Suppressor macrophage treated with lipopolysaccharide for 1 hour (primary cell): ENCODE data around the gene SCYL1.

ENCODE experiments used
- DNase-seq, 3 donors: peaks; one replicate each; pipeline ENCODE4 v3.0.0-alpha.2; 2020 to 2022

The SCYL1 gene

DNA sequence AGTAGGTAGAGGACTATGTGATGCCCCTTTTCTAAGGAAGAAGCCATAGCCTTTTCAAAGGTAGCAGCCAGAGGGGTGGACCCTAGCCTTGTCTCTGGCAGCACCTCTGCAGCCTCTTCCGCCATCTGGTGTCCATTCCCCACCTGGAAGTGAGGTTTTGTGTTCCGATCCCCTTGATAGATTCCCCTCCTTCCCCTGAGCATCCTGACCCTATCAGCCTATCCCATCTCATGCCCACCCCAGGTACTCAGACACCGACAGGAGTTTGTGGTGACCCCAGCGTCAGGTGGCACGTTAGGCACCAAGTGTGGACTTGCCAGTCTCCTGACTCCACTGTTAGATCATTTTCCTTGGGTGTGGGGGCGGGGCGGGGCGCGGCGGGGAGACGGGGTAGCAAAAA lies 47.1 kb downstream of the SCYL1 start:
- no peak for DNase-seq

DNA sequence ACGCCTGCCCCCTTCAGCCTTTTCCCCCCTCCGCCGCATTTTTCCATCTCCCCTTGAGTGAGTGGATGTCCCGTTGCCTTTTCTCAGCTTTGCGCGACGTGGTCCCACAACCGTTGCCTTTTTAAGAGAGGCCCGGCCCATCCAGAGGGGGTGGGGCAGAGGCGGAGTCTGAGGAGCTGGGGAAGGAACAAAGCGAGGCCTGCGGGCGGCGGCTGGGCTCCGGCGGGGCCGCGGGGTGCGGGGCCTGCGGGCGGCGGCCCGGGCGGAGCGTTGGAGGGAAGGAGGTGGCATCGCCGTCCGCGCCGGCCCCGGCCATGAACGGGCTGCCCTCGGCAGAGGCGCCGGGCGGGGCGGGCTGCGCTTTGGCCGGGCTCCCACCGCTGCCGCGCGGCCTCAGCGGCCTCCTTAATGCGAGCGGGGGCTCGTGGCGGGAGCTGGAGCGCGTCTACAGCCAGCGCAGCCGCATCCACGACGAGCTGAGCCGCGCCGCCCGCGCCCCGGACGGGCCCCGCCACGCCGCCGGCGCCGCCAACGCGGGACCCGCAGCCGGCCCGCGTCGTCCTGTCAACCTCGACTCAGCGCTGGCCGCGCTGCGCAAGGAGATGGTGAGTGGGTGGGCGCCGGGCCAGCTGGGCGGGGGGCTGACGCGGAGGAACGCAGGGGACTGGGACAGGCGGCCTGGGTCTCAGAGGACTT lies 47.6 kb downstream of the SCYL1 start, which contains the start of gene FAM89B:
TSS of gene FAM89B (plus strand) at position 183 of the 696 bp plus-strand sequence. CDS start at position 315, 132 bp downstream.
- DNase-seq: peak; percentile 90 to 95 (median 92)

DNA sequence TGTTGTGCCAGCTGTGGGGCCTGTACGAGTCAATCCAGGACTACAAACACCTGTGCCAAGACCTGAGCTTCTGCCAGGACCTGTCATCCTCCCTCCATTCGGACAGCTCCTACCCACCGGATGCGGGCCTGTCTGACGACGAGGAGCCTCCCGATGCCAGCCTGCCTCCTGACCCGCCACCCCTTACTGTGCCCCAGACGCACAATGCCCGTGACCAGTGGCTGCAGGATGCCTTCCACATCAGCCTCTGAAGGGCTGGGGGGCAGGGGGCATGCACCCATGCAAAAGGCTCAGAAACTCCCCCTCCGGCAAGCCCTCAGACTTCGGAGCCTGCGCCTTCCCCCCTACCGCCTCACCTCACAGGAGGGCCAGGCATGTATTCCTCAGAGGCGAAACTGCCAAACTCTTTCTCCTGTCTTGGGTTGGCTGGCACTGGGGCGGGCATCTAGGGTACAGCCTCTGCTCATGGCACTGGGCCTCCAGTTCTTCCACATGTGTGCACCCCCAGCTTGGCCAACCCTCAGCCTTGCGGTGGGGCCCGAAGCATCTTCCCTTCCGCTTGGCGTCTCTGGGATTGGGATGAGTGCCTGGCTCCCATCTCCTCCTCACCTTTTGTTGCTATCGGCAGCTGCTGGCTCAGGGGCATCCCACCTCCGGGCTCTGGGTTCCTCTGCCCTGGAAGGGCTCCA lies 48.7 kb downstream of the SCYL1 start:
- no peak for DNase-seq

DNA sequence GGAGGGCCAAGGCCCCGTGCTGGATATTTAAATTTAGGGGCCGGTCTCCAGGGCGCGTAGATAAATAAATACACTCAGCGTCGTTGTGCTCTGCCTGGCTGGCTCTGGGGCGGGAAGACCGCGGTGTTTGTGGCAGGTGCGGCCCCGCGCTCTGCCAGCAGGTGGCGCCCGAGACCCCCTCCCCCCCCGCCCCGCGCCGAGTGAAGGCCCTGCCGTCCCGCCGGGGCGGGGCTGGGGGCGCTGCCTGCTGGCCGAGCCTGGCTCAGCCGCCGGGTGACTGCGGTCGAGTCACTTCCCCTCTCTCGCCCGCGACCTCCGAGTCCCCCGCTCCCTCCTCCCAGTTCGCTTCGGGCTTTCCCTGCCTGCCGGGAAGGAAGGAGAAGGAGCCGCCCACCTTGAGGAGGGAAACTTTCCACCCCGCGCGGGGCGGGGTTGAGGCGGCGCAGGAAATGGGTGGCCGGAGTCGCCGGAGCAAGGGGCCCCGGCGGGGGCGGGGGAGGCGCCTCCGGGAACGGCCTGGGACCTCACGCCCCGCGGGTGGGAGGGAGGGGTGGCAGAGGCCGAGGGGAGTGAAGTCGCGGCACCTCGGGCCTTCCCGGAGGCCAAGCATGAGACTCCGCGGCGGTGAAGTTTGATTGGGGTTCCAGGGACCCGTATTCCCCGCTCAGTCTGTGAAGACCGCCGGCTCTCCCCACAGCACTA lies 49.4 kb downstream of the SCYL1 start:
- peak; percentile 99 to 100 (median 99) for DNase-seq

DNA sequence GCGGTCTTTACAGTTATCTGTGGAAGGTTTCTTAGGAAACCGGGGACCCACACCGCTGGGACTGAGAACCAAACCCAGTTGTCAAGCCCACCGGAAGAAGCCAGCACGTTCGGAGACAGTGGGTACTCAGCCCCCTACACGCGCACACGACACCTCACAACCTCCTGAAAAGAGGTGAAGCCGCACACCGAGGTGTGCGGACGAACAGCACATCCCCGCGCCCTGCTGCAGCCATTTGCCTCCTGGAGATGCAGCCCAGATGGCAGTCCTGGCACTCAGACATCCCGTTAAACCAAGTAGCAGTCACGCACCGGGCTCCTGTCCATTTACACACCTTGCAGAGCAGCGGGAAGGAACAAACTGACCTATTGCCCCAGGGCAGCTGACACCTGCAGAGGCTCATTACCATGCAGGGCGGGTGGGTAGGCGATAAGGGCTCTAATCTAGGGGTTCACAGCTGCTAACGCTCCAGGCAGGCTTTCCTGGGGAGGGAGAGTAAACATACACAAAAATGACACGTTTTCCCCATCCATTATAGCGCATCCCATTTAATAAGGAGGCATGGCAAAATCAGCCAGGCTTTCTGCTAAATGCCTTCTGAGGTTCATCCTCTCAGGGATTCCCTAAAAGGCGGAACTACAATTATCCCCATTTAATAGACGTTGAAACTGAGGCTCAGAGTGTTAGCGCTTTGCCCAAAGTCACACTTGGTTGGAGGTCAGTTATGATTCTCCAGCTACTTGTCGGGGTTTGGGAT lies 50.1 kb downstream of the SCYL1 start:
- no peak for DNase-seq

DNA sequence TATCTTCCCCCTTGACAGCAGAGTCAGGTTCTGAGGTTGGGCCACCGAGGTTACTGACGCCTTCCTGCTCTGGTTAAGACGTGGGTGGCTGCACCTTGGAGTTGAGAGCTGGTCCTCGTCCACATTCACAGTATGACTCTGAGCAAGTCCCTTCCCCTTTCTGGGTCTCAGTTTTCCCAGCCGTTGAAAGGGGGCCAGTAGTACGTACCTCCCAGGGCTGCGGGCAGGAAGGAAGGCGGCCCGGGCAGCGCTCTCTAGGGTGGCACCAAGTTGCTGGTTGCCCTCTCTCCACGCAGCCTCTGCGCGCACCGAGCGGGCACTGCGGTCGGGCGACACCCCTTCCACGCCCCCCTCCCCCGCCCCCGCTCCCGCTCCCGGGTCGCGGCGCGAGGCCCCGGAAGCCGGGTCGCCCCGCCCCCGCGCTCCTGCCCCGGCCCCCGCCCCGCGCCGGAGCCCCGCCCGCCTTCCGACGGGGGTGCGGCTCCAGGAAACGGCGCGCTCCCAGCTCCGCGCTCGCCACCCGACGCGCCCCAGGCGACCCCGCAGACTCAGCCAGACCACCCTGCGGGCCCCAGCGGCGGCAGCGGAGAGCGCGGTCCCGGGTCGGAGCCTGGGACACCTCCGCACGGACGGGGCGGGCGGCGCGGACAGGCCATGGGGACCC lies 50.8 kb downstream of the SCYL1 start, which contains the start of gene EHBP1L1:
TSS of gene EHBP1L1 (plus strand) at position 486 of the 664 bp plus-strand sequence. CDS start 250 bp downstream, outside the sequence.
- peak; percentile 83 to 95 (median 85) for DNase-seq

DNA sequence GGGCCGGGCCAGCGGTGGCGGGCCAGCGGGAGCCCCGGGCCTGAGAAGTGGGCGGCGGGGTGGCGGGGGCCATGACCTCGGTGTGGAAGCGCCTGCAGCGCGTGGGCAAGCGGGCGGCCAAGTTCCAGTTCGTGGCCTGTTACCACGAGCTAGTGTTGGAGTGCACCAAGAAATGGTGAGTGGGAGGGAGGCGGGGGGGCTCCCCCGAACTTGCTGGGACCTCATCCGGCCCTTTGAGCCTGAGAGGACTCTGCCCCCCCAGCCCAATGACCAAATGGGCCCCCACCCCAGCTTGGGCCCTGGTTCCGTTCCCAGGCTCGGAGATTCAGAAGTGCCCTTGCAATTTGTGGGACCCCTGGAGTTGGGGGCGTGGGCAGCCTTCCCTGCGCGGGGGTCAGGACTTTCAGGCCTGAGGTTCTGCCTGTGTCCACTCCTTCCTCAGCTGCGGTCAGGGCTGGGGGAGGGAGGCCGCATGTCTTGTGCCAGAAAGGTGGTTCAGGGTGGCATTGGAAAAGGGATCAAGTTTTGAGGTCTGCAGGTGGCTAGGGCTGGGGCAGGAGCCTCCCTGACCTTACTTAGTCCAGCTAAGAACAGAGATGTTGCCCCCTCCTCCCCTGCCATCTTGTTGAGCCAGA lies 51.5 kb downstream of the SCYL1 start:
- peak; percentile 62 to 74 (median 65) for DNase-seq

DNA sequence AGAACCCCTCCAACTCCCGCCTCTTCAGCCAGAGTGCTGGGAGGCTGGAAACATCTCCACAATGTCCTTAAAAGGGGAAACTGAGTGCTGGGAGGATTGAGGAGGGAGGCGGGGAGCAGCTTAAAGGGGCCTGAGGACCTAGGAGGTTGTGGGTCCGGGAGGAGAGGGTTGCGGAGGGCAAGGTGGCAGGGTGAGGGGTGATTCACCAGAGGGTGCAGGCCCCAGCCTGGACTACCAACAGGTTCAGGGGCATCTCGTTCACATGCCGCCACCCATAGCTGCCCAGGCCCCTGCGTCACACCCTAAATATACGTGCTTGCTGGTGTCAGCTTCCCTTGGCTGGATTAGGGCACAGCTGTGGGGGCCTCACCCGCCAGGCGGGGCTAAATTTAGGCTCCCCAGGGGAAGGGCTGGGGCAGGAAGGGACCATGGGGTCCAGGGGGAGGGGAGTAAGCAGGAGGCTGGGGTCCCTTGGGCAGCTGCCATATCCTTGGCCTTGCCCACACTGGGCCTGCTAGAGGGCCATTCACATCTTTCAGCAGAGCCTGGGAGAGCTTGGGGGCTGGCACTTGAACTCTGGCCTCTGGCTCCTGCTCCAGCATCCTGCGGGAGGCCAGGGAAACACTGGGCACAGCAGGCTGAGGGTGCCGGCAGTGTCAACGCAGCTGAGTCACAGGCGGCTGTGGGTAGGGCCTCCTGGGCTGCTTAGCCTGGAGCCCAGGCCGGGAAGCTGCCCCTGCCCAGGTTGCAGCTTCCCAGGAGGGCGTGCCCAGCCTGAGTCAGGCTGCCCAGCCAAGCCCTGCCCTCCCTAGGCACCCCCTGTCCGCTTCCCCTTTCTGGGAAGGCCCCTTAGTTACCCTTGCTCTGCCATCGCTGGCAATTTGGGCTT lies 52.2 kb downstream of the SCYL1 start:
- DNase-seq: peak; percentile 96 to 98 (median 97)

DNA sequence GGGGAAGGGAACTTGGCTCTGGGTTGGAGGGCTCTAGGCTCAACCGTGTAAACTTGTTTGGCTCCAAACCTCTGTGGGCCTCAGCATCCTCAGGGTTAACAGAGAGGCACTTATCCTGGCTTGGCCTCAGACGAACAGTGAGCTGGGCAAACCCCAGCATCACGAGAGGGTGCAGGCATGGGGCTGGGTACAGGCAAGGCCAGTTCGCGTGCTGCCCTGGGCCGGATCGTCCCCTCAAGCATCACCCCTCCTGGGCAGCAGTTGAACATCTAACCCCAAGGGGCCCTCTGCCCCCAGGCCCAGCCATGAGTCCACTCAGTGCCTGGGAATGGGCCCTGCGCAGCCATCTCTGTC lies 52.9 kb downstream of the SCYL1 start:
- no peak for DNase-seq

DNA sequence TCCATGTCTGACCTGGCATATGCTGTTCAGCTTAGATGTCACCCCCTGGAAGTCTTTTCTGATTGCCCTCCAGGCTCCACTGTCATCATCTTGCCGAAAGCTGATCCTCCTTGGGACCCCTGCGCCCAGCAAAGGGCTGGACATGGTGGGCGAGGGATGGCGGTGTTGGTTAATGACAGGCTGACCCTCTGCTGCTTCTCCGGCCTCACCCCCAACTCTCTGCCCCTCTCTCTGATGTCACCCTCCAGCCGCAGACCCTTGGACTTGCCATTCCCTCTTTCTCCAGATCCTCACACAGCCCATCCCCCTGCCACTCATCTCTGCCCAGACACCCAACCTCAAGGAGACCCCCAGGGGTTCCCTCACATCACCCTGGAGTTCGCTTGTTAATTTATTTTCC lies 53.3 kb downstream of the SCYL1 start:
- no peak for DNase-seq

DNA sequence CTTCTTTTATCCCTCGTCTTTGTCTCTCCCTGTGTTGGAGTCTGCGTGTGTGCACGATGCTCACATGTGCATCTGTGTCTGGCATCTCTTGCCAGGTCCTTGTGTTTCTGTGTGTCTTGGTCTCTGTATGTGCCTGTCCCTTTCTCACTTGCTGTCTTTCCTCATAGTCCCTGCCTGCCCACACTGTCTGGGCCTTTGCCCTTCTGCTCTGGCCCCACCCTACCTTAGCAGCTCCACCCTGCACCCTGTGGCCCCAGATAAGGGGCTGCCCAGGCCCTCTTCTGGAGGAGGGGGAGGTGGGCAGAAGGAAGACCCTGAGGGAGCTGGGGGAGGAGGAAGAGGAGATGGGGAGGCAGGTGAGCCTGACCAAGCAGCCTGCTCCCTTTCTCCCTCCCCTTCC lies 53.8 kb downstream of the SCYL1 start:
- no peak for DNase-seq

DNA sequence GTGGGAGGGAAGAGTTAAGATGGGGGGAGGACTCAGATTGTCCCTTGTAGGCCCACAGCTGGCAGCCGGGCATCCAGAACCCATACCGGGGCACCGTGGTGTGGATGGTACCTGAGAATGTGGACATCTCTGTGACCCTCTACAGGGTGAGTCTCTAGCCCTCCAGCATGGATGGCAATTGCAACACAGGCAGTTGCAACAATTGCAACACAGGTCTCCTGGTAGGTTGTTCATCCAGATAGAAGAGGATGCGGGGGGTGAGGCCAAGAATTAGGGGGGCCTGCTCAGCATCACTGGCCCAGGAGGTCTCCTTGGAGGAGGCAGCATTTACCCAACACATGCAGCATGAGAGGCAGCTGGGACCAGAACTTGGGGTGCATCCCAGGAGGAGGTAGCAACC lies 54.4 kb downstream of the SCYL1 start:
- DNase-seq: no peak

DNA sequence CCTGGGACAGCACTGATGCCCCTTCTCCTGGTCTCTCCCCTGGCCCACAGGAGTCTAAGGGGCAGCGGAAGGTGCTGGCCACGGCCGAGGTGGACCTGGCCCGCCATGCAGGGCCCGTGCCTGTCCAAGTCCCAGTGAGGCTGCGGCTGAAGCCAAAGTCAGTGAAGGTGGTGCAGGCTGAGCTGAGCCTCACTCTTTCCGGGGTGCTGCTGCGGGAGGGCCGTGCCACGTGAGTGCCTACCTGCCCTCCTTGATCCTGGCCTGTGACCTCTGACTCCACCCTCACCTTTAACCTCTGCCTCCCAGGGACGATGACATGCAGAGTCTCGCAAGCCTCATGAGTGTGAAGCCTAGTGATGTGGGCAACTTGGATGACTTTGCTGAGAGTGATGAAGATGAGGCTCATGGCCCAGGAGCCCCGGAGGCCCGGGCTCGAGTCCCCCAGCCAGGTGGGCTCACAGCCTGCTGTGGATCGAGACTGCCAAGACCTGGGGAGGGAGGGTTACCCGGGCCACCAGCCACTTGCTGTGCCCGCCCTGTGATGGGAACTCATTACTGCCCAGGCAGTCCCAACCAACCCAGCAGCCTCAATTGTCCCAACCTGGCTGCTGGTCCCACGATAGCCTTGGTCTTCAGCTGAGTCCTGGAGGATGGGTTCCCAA lies 55.3 kb downstream of the SCYL1 start:
- DNase-seq: no peak

DNA sequence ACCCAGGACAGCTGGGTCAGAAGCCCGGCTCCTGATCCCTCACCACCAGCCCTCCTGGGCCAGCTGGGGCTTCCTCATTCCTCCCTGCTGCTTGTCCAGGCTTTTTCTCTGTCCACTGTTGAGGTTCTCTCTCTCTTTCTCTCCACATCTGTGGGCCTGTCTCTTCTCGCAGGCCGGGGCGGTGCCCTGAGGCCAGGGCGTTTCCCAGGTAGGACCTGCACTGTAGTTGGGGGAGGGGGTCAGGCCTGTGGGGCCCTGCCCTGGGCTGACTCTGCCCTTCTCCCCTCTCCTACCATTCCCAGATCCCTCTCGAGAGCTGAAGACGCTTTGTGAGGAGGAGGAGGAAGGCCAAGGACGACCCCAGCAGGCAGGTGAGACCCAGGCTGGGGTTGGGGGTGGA lies 55.9 kb downstream of the SCYL1 start:
- DNase-seq: no peak

DNA sequence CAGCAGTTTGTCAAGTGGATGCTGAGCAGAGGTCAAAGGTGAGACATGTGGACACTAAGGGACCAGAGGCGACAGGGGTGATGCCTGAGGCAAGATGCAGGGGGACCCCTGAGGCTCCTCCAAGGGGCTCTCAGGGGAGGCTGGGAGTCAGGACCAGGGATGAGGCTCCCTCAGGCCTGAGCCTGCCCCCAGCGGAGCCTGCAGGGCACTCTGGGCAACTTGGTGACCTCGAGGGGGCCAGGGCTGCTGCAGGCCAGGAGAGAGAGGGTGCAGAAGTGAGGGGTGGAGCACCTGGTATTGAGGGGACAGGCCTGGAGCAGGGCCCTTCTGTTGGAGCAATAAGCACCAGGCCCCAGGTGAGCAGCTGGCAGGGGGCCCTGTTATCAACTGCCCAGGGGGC lies 57.0 kb downstream of the SCYL1 start:
- DNase-seq: no peak

DNA sequence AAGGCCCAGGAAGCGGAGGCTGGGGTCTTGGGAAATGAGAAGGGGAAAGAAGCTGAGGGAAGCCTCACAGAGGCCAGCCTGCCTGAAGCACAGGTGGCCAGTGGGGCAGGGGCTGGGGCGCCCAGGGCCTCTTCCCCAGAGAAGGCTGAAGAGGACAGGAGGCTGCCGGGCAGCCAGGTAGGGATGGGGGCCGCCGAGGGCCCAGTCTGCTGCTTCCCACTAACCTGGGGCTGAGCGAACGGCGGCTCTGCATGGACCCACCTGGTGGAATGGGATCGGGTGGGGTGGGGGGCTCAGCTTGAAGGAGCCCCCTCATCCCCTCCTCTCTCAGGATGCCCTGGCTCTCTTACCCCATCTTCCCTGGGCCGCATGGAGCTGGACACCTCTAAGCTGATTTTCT lies 58.7 kb downstream of the SCYL1 start:
- DNase-seq: no peak

DNA sequence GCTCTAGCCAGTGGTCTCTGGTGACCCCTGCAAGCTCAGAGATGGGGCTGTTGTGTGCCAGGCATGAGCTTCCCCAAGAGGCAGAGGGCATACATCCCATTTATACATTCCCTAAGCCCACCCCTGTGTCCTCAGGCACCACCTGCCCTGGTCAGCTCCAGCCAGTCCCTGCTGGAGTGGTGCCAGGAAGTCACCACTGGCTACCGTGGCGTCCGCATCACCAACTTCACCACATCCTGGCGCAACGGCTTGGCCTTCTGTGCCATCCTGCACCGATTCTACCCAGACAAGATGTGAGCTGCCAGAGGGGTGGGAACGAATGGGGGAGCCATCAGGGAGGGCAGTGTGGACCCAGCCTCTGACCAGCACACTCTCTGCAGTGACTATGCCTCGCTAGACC lies 59.2 kb downstream of the SCYL1 start:
- DNase-seq: no peak

DNA sequence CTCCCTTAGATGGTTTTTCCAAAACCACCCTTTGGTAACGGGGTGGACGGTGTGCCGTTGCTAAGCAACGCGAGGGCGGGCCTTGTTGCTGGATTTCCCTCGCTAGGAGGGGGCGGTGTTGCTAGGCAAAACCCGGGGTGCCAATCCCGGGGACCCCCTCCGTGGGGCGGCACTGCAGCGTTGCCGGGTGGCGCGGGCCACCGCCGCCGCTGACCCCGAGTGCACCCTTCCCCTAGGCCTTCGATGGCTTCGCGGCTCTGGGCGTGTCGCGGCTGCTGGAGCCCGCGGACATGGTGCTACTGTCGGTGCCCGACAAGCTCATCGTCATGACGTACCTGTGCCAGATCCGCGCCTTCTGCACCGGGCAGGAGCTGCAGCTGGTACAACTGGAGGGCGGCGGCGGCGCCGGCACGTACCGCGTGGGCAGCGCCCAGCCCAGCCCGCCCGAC lies 59.9 kb downstream of the SCYL1 start:
- DNase-seq: no peak

DNA sequence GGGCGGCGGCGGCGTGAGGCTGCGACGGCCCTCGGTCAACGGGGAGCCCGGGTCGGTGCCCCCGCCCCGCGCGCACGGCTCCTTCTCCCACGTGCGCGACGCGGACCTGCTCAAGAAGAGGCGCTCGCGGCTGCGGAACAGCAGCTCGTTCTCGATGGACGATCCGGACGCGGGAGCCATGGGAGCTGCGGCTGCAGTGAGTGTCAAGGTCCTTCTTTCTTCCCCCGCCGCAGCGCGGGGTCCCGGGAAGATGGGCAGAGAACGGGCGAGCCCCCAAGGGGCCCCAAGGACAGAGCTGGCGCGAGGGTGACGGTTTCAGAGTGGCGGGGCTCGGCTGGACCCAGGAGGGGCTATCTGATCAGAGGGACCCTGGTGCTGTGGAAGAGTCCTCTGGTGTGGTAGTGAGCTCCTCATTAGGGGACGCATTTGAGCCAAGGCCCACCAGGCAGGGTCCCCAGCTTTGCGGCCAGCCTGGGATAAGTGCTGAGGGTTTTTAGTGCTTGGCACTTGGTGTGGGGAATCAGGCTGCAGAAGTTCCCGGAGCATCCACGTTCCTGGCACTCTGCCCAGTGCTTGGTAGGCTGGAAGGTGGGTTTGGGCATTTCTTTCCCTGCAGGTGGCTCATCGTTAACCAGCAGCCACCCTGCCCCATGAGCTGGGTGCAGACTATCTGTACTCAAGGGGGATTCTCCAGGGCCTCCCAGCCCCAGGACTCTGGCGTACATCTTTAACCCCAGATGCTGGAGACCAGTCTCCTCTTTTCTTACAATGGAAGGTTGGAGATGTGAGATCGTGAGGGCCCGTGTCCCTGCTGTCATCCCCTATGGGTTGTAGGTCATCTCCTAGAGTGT lies 60.7 kb downstream of the SCYL1 start:
- no peak for DNase-seq
